ENCODE data around the gene ECHDC1. TPM values are rescaled to one million over a fixed set of nuclear protein-coding genes. Genes with fewer than 3 reads are reported as not detected.
A peak's percentile ranks its signal among the peaks of the same experiment; 100 is the strongest.
"Not testable (repeated sequence)": the region's sequence is repeated elsewhere in the genome, so short reads cannot be mapped to it uniquely, and the experiment has no call there.

The ECHDC1 gene
- total RNA-seq, 1 donor, result 77.3 TPM

DNA sequence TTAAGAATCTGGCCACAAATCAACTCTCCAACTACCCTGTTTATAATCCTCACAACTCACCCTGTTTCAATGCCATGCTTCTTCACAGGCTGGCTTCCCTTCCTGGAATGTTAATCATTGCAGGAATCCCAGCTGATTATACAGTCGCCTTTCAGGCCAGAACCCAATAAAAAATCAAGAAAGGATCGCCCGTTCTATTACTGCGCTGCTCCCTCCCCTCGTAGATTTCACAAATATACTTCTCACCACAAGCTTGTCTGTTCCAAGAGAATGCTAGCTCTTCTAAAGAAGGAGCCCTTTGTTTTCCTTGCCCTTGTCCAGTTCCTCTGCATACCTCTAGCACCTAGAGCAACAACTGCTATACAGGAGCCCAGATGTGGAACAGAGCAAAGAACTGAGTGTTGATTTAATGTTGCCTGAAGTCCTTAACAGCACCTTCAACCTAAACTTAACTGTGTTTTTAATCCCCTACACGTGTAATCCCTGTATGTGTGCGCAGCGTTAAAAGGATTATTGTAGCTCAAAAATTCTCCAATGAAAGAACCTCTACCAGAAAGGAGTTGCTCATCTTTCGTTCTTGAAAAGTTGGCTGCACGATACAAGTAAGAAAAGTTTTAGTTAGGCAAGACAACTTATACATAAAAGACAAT lies 988 bp downstream of the ECHDC1 start:
- DNase-seq (ENCODE audit: low read depth), result peak; percentile 86
- TF ChIP-seq, protein P1, sequence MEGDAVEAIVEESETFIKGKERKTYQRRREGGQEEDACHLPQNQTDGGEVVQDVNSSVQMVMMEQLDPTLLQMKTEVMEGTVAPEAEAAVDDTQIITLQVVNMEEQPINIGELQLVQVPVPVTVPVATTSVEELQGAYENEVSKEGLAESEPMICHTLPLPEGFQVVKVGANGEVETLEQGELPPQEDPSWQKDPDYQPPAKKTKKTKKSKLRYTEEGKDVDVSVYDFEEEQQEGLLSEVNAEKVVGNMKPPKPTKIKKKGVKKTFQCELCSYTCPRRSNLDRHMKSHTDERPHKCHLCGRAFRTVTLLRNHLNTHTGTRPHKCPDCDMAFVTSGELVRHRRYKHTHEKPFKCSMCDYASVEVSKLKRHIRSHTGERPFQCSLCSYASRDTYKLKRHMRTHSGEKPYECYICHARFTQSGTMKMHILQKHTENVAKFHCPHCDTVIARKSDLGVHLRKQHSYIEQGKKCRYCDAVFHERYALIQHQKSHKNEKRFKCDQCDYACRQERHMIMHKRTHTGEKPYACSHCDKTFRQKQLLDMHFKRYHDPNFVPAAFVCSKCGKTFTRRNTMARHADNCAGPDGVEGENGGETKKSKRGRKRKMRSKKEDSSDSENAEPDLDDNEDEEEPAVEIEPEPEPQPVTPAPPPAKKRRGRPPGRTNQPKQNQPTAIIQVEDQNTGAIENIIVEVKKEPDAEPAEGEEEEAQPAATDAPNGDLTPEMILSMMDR (IDR thresholded peaks at IDR 0.05; ENCODE audit: insufficient read depth, low read depth, low read length), result no peak
- H3K4me3 ChIP-seq (ENCODE audit: low read depth, low read length), result peak overlapping the region; percentile 68

DNA sequence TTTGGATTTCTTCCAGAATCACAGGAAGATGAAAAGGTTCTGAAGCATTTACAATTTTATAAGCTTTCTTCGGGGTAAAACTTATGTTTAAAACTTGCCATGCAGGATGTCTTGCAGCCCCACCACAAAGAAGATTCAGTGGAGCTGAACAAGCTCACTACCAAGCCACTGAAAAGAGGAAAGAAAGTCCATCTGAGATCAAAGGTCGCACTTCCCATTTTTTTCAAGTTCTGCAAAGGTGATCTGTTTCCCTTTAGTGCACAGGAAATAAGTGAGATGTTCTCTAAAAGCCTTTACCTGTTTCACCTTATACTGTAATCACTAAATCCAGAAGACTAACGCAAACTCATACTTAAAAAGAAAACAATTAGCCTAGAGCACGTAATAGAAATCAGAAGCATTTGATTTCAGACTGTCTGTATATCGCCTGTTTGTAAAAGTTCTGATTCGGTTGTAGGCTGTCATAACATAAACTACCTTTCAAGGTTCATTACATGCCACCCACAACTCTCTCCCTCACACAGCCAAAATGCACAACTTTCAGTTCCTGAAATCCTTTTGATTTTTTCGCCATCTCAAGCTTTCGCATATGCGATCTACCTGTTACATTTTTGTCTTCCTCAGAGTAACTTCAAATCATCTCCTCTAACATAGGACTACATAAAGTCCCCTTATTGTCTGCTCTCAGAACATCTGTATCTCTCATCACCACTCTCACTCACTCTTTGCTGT lies 1.8 kb downstream of the ECHDC1 start:
- DNase-seq (ENCODE audit: low read depth), result no peak
- TF ChIP-seq, protein P1 (IDR thresholded peaks at IDR 0.05; ENCODE audit: insufficient read depth, low read depth, low read length), result no peak
- H3K4me3 ChIP-seq (ENCODE audit: low read depth, low read length), result peak overlapping the region; percentile 68

DNA sequence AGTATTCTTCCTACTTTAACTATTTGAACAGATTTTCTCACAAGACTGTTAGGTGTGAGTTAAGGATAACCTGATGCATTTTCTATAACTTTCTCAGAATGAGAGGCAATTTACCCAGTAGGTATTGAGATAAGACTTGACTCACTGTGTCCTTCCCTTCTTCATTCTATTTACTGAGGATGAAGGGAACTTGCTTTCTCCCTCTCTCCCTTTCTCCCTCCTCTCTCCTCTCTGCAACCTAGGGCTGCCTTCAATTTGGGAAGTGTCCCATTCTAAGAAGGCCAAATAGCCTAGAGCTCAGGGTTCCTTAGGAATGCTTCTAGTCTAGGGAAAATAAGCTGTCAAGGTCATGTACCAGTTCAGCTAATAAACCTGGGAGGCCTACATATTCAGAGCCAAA lies 3.2 kb downstream of the ECHDC1 start:
- H3K4me3 ChIP-seq (ENCODE audit: low read depth, low read length), result no peak overlapping the region
- DNase-seq (ENCODE audit: low read depth), result no peak
- TF ChIP-seq, protein P1 (IDR thresholded peaks at IDR 0.05; ENCODE audit: insufficient read depth, low read depth, low read length), result no peak

DNA sequence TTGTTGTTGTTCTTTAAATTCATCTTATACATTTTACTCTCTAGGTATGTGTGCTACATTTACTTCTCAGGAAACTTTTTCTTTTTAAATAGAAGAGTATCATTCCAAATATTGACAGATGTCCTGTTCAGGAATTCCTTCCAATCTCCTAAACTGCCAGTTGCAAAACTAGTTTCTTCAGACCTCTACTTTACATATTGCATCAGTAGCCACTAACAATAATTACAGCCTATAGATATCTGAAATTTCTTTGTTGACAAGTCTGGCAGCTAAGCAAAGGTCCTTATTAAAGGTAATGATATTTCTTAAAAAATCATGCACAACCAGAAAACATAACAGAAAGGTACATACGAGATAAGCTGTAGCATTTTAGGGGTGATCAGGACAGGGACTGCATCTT lies 4.5 kb downstream of the ECHDC1 start:
- no peak for DNase-seq (ENCODE audit: low read depth)
- TF ChIP-seq, protein P1 (IDR thresholded peaks at IDR 0.05; ENCODE audit: insufficient read depth, low read depth, low read length), result no peak
- no peak overlapping the region for H3K4me3 ChIP-seq (ENCODE audit: low read depth, low read length)

DNA sequence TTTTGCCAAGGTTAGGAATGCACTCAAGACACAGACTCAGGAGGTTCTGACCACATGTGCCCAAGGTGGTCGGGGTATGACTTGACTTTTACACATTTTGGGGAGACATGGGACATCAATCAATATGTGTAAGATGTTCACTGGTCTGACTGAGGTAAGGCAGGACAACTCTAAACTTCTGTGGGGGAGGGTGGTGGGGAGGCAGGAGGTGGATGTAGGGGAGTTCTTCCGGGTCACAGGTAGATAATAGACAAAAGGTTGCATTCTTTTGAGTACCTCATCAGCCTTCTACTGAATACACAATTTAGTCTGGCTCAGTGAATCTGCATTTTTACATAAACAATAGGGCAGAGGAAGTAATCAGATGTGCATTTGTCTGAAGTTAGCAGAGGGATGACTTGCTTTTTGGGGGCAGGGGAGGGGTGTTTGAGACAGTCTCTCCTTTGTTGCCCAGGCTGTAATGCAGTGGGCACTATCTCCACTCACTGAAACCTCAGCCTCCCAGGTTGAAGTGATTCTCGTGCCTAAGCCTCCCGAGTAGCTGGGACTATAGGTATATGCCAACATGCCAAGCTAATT lies 10.9 kb downstream of the ECHDC1 start:
- H3K4me3 ChIP-seq (ENCODE audit: low read depth, low read length), result no peak overlapping the region
- DNase-seq (ENCODE audit: low read depth), result no peak
- TF ChIP-seq, protein P1 (IDR thresholded peaks at IDR 0.05; ENCODE audit: insufficient read depth, low read depth, low read length), result no peak

DNA sequence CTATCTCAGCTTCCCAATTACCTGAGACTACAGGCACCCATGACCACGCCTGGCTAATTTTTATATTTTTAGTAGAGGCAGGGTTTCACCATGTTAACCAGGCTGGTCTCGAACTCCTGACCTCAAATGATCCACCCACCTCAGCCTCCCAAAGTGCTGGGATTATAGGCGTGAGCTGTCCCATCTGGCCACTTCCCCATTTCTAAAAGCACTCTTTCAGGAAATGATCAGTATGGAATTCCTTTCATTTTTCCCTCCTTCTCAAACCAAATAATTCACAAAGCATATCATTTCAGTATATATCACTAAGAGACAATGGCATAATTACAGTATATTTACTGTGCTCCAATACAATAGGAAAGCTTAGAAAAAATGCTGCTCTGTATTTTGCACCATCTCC lies 12.2 kb downstream of the ECHDC1 start:
- DNase-seq (ENCODE audit: low read depth); H3K4me3 ChIP-seq (ENCODE audit: low read depth, low read length): not testable (repeated sequence)

DNA sequence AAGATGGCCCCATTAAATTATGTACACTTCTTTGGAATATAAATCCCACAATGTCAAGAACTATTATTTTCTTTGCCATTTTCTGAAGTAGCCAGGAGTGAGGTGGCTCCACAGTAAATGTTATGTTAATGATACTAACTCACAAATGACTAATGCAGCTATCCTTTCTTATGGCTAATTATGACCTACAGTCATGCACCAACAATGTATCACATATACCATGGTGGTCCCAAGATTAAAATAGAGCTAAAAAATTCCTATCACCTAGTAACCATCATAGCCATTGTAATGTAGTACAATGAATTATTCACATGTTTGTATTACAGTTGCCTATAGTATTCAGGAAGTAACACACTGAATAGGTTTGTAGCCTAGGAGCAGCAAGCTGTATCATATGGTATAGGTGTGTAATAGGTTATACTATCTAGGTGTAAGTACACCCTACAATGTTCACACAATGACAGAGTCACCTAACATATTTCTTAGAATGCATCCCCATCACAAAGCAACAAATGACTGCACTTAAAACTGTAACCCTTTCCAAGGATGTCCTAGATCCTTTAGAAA lies 15.3 kb downstream of the ECHDC1 start:
- no peak overlapping the region for H3K4me3 ChIP-seq (ENCODE audit: low read depth, low read length)
- TF ChIP-seq, protein P1 (IDR thresholded peaks at IDR 0.05; ENCODE audit: insufficient read depth, low read depth, low read length), result no peak
- no peak for DNase-seq (ENCODE audit: low read depth)

Measured in fibroblast of villous mesenchyme (primary cell).